HK-2 (cell line): ENCODE data around the gene APOC3.

ENCODE experiments used
- DNase-seq: peaks from one replicate; pipeline ENCODE4 v3.0.0-alpha.2; 2018; ENCODE audit not compliant: unreplicated experiment

Gene APOC3

DNA sequence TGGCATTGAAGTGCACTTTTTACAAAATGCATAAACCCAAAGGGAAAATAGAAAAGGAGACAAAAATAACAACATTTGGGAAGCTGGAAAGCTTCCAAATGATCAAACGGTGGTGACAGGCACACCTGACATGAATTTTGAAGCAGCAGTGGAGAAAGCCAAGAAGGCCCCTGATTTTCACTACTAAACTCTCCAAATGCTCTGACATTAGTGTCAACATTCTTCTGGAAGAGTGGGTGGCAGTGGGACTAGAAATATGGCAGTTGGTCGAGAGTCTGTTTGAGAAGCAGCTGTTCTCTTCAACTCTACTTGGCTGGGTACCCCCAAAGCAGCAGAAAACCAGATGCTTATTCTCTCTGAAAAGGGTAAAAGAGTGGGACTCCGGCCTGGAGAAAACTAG lies 25.7 kb upstream of the APOC3 start:
- DNase-seq, result no peak

GRCh38 chr11:116807601-116808261 lies 22.0 kb upstream of the APOC3 start:
- no peak for DNase-seq

DNA sequence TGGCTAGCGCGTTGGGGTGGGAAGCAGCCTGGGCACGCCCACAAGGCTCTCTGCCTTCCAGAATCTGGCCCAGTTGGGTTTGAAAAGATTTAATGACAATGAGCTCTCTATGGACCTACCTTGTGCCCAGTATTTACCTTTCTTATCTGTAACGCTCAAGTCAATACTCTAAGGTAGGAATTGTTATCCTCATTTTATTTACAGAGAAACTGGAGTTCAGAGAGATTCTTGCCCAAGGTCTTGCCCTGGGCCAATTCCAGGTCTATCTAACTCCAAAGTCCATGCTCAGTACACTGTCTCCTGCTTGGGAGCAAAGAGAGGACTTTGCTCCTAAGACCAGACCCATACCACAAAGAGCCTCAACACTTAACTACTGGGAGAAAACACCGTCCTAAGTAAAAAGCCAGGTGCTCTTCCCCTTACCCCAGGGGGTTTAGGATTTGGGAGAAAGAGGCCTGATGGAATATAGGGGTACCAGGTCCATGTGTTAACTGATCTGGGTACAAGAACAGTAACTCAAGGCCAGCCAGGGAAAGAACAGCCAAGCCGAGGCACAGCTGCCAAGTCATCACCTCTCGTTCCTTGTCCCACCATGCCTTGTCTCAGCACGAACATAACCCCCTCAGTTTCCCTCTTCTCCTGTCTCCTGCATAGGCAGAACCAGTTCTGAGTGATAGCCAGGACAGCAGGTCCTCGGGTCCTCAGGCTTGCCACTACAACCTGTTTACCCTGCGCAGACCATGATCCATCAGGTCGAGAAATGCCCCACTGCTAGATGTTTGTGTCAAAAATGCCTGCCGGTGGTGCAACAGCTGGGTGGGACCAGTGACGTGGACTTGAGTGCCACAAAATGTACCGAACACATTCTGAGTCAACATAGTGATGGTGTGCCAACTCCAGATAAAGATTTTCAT lies 21.2 kb upstream of the APOC3 start:
- no peak for DNase-seq

DNA sequence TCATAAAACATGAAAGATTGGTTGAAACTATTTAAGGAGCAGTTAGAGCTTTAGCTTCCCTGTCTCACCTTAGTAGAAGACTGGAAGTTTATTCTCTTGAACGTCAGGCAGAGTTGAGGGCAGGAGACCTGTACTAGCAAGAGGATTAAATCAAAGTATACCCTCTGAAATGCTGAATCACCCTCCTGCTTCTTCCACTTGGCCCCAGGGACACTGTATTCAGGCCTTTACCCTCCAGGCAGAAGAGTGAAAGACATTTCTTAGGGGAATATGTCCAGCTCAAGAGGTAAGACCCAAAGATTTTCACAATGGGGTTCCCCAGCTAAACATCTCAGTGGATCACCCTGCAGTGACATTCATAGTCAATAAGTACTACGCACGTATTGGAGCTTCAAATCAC lies 18.5 kb upstream of the APOC3 start:
- DNase-seq, result no peak

DNA sequence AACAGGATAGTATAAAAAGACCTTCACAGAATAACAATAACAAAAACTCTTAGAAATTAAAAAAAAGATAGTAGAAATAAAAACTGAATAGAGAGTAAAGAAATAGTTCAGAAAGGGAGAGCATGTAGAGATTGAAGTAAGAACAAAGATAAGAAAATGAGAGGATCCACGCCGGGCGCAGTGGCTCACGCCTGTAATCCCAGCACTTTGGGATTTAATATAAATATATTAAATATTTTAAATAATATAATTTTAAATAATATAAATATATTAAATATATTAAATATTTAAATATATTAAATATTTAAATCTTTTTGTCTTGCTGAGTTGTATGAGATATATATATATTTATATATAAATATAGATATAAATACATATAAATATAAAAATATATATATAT lies 17.6 kb upstream of the APOC3 start:
- no peak for DNase-seq

GRCh38 chr11:116813170-116813569 lies 16.5 kb upstream of the APOC3 start:
- DNase-seq, result no peak

- DNase-seq, result no peak
Measured at GRCh38 chr11:116813781-116814471, 15.8 kb upstream of the APOC3 start.

- DNase-seq, result no peak
Measured at GRCh38 chr11:116814502-116814901, 15.2 kb upstream of the APOC3 start.

- no peak for DNase-seq
Measured at GRCh38 chr11:116819049-116819448, 10.7 kb upstream of the APOC3 start.

GRCh38 chr11:116821050-116821918 lies 8.4 kb upstream of the APOC3 start:
- DNase-seq, result no peak

- DNase-seq, result no peak
Measured at GRCh38 chr11:116822575-116822974, 7.1 kb upstream of the APOC3 start.

DNA sequence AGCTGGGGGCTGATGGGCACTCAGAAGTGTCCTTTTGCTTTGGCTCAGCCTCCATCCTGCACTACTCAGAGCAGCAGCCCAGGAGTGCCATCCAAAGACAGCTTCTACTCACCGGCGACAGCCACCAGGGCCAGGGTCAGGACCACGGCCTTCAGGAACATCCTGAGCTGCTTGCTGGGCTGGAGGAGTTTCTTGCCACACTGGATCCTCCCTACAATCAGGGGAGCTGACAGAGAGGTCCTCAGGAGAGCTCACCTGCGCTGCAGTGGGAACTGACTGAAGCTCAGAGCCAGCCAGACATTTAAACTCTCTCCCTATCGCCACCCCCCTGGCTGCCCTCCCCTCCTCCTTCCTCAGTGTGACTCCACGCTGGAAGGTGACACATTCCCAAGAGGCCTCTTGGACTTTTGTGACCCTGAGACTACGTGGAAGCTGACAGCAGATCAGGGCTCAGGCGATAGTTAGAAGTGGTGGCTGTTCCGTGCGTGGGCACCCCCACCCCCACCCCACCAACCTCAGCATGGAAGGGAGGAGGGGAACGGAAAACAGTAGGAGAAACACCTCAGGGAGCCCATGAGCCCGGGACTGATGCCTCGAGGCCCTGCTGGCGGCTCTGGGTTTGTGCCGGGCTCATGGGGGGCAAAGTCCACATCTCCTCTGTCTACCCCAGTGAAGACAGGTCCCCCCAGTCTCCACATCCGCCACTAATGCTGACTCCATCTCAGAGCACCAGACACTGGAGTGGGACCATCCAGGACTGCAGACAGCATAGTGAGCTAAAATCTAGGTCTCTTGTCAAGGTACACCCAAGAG lies 6.5 kb upstream of the APOC3 start, which contains the start of gene APOA4:
TSS of gene APOA4 (minus strand) at position 274 of the 813 bp plus-strand sequence. CDS start at position 161, 113 bp downstream.
- DNase-seq, result no peak

DNA sequence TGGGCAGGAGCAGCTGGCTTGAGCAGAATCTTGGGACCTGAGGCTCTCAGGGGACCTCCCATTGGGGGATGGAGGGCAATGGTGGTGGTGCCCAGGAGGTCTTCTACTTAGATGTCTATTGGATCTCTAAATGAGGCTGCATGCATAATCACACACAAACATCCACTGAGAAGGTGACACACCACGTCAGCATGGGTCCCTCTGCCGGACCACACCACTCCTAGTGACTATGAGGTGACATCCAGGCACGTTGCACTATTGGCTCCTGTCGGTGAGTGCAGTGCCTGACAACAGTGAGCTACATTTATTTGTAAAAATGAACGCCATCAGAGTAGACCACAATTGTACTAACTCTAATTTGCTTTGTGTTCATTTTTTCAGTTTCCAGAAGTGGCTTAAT lies 4.3 kb upstream of the APOC3 start:
- DNase-seq, result no peak

- DNase-seq, result no peak
Measured at GRCh38 chr11:116825854-116826750, 3.6 kb upstream of the APOC3 start.

DNA sequence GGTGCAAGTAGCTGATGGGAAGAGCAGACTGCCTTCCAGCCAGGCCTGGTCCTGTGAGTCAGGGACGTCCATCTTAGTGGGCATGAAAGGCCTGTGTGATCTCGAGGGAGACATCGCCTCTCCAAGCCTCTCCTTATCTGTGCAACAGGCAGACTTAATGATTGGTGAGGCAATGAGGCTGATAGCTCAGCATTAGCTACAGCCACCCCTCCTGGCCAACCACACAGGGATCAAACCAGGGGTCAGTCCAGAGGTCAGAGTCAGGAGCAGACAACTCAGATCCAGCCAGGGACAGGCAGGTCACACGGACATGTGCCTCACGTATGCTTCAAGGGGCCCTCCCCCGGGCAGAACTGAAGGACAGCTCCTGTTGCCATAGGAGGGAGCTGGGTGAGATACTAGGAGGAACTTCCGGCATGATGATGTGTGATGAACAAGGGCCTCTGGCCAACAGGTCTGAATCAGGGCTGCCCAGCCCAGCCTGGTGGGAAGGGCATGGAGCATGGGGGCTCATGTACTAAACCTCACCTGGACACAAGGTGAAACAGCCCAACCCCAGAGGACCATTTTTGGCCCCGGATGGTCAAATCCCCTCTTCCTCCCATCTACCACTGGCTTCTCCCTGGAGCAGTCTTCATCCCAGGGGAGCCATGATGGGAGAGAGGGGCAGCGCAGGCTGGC lies 2.8 kb upstream of the APOC3 start:
- no peak for DNase-seq

GRCh38 chr11:116827461-116827860 lies 2.2 kb upstream of the APOC3 start:
- DNase-seq, result no peak

- no peak for DNase-seq
Measured at GRCh38 chr11:116828632-116829524, 829 bp upstream of the APOC3 start.
